ENCODE results near the gene FAM131A.
"Not testable (repeated sequence)": the region's sequence is repeated elsewhere in the genome, so short reads cannot be mapped to it uniquely, and the experiment has no call there.

Gene FAM131A

GRCh38 chr3:184338511-184338945, 1.1 kb downstream of the FAM131A start:
- peak; percentile 93 for DNase-seq (ENCODE audit: low spot score)

GRCh38 chr3:184339001-184339400, 1.6 kb downstream of the FAM131A start:
- no peak for DNase-seq (ENCODE audit: low spot score)

- DNase-seq (ENCODE audit: low spot score) = not testable (repeated sequence)
Measured at GRCh38 chr3:184339451-184340135, 2.2 kb downstream of the FAM131A start.

GRCh38 chr3:184341925-184342324, 4.5 kb downstream of the FAM131A start:
- no peak for DNase-seq (ENCODE audit: low spot score)

- DNase-seq (ENCODE audit: low spot score) = no peak
Measured at GRCh38 chr3:184343200-184343876, 5.9 kb downstream of the FAM131A start.

GRCh38 chr3:184344579-184345316, 7.3 kb downstream of the FAM131A start:
- no peak for DNase-seq (ENCODE audit: low spot score)

- DNase-seq (ENCODE audit: low spot score) = peak; percentile 68
Measured at GRCh38 chr3:184345317-184346144, 8.1 kb downstream of the FAM131A start.

- no peak for DNase-seq (ENCODE audit: low spot score)
Measured at GRCh38 chr3:184346480-184347190, 9.2 kb downstream of the FAM131A start.

- DNase-seq (ENCODE audit: low spot score) = no peak
Measured at GRCh38 chr3:184347321-184348056, 10.1 kb downstream of the FAM131A start.

- no peak for DNase-seq (ENCODE audit: low spot score)
Measured at GRCh38 chr3:184348057-184348382, 10.6 kb downstream of the FAM131A start.

- no peak for DNase-seq (ENCODE audit: low spot score)
Measured at GRCh38 chr3:184349563-184350470, 12.4 kb downstream of the FAM131A start.

- DNase-seq (ENCODE audit: low spot score) = no peak
Measured at GRCh38 chr3:184350618-184351017, 13.2 kb downstream of the FAM131A start.

- no peak for DNase-seq (ENCODE audit: low spot score)
Measured at GRCh38 chr3:184351511-184352148, 14.2 kb downstream of the FAM131A start.

GRCh38 chr3:184352149-184352785, 14.9 kb downstream of the FAM131A start:
- DNase-seq (ENCODE audit: low spot score) = no peak

GRCh38 chr3:184352897-184353545, 15.6 kb downstream of the FAM131A start:
- no peak for DNase-seq (ENCODE audit: low spot score)

GRCh38 chr3:184353546-184353941, 16.1 kb downstream of the FAM131A start:
- DNase-seq (ENCODE audit: low spot score) = no peak

GRCh38 chr3:184354121-184354728, 16.8 kb downstream of the FAM131A start:
- DNase-seq (ENCODE audit: low spot score) = no peak

Measured in SK-N-DZ (cell line).